Esophagus squamous epithelium (tissue), 5 donors: ENCODE results near the gene CALHM6. TPM values are rescaled to one million over a fixed set of nuclear protein-coding genes. Genes with fewer than 3 reads are reported as not detected.

Experiments
- DNase-seq: peaks from one replicate; lab custom pipeline; 2025; lab: John Stamatoyannopoulos, UW
- H3K27ac ChIP-seq, 4 donors: fragments of 200-600 bp; sonication (generic); one replicate each; pipeline ENCODE4 v1.5.1; 2016 to 2019; ENCODE audit warnings: mild to moderate bottlenecking in 1 of 4
- H3K27me3 ChIP-seq, 4 donors: fragments of 200-600 bp; sonication (generic); 1 replicate in 3 of 4; 2 replicates in 1 of 4; pipeline versions ENCODE4 v1.5.1 to v1.6.0; 2017 to 2021; ENCODE audit warnings: antibody characterized with exemption in 1 of 4
- H3K36me3 ChIP-seq, 3 donors: fragments of 200-600 bp; sonication (generic); one replicate each; pipeline ENCODE4 v1.5.1; 2016 to 2019
- H3K4me1 ChIP-seq, 3 donors: fragments of 200-600 bp; sonication (generic); one replicate each; pipeline ENCODE4 v1.5.1; 2017 to 2019
- H3K4me3 ChIP-seq, 4 donors: fragments of 200-600 bp; sonication (generic); 1 replicate in 3 of 4; 2 replicates in 1 of 4; pipeline ENCODE4 v1.5.1; 2016 to 2019; ENCODE audit warnings: mild to moderate bottlenecking in 2 of 4, moderate library complexity in 1 of 4
- H3K9me3 ChIP-seq, 3 donors: fragments of 200-600 bp; sonication (generic); one replicate each; pipeline ENCODE4 v1.5.1; 2016 to 2019
- CTCF ChIP-seq, 6 experiments: fragments of 450-650 bp in 4 of 6; fragments of 200-600 bp in 2 of 6; sonication (generic) in 2 of 6; IDR thresholded peaks; one replicate each; pipeline ENCODE4 v1.5.1; 2016 to 2019; ENCODE audit warnings: antibody characterized with exemption in 6 of 6, mild to moderate bottlenecking in 4 of 6, moderate library complexity in 4 of 6
- POLR2A ChIP-seq, 4 donors: fragments of 450-650 bp; IDR thresholded peaks; one replicate each; pipeline ENCODE4 v1.6.1; 2017; ENCODE audit warnings: antibody characterized with exemption in 4 of 4, mild to moderate bottlenecking in 4 of 4, moderate library complexity in 3 of 4
- WGBS, 2 donors: methylation state at CpG; one replicate each; pipeline ENCODE4 v1.1.5; 2018; 5-methylcytosine and 5-hydroxymethylcytosine counted together
- intact Hi-C: fragments of 100-400 bp; cut with DNase I; formaldehyde crosslinking; loops from one replicate; pipeline ENCODE4 v1.15.0; 2022
- total RNA-seq, 4 donors: library from RNA; depleted of rRNA; stranded (reverse); fragments of >200 nt; gene quantifications; one replicate each; pipeline ENCODE4 v1.1.0, GENCODE V29; 2016
- donor health status: DM: yes; HTN: yes; CAD: no.

CALHM6 gene
- total RNA-seq, 4 donors from 2014 or later = 1.4 to 7.8 (median 3.6) TPM

GRCh38 chr6:116456106-116456505 is 5.1 kb upstream of the CALHM6 start:
- intact Hi-C loops = no loop called here
- H3K4me3 ChIP-seq = no peak overlapping the region
- WGBS, 2 donors = 85 to 86% methylated on average over 3 of the region's 3 CpGs

GRCh38 chr6:116456927-116457326 is 4.2 kb upstream of the CALHM6 start:
- TF ChIP-seq POLR2A (IDR thresholded peaks at IDR 0.05) (no peak), CTCF (IDR thresholded peaks at IDR 0.05) (no peak)
- Histone ChIP-seq H3K36me3 (no peaks in the 10 kb centered on the region), H3K27ac (no peak overlapping the region), H3K4me1 (peaks cover 0 to 5% (median 0%) of the 10 kb centered on the region in 3 donors), H3K4me3 (no peak overlapping the region), H3K27me3 (peaks cover 0 to 27% (median 0%) of the 10 kb centered on the region in 4 donors), H3K9me3 (no peaks in the 10 kb centered on the region)
- WGBS, 2 donors = 72 to 81% methylated on average over 2 of the region's 2 CpGs
- intact Hi-C loops = no loop called here
- no peak for DNase-seq

More at GRCh38 chr6:116456106-116456505, 5.1 kb upstream of the CALHM6 start:
- no peaks in the 10 kb centered on the region for H3K9me3 ChIP-seq
- no peak for DNase-seq
- H3K36me3 ChIP-seq = no peaks in the 10 kb centered on the region
- no peak for TF ChIP-seq CTCF (IDR thresholded peaks at IDR 0.05)
- TF ChIP-seq POLR2A (IDR thresholded peaks at IDR 0.05) = no peak
- peaks cover 0 to 19% (median 0%) of the 10 kb centered on the region in 4 donors for H3K27me3 ChIP-seq
- peaks cover 0 to 4% (median 3%) of the 10 kb centered on the region in 3 donors for H3K4me1 ChIP-seq
- H3K27ac ChIP-seq = no peak overlapping the region

- Histone ChIP-seq H3K27me3 (peaks cover 0 to 41% (median 0%) of the 10 kb centered on the region in 4 donors), H3K9me3 (no peaks in the 10 kb centered on the region), H3K4me1 (peaks cover 0 to 12% (median 0%) of the 10 kb centered on the region in 3 donors), H3K27ac (no peak overlapping the region), H3K36me3 (no peaks in the 10 kb centered on the region), H3K4me3 (no peak overlapping the region)
- no peak for TF ChIP-seq CTCF (IDR thresholded peaks at IDR 0.05)
- TF ChIP-seq POLR2A (IDR thresholded peaks at IDR 0.05) = no peak
- WGBS, 2 donors = 73 to 78% methylated on average over 3 to 4 of the region's 9 CpGs
- intact Hi-C loops = no loop called here
- DNase-seq = no peak
Observed at GRCh38 chr6:116458264-116458663, 2.9 kb upstream of the CALHM6 start.

GRCh38 chr6:116459927-116460326 is 1.2 kb upstream of the CALHM6 start:
- Histone ChIP-seq H3K36me3 (no peaks in the 10 kb centered on the region), H3K4me3 (no peak overlapping the region), H3K27me3 (peaks cover 0 to 54% (median 0%) of the 10 kb centered on the region in 4 donors), H3K9me3 (no peaks in the 10 kb centered on the region), H3K4me1 (peaks cover 0 to 17% (median 0%) of the 10 kb centered on the region in 3 donors), H3K27ac (no peak overlapping the region)
- DNase-seq = no peak
- TF ChIP-seq CTCF (IDR thresholded peaks at IDR 0.05) (no peak), POLR2A (IDR thresholded peaks at IDR 0.05) (no peak)
- intact Hi-C loops = no loop called here
- WGBS, 2 donors = 82 to 92% methylated on average over 4 of the region's 4 CpGs

GRCh38 chr6:116461932-116462885 is 1.0 kb downstream of the CALHM6 start:
- TF ChIP-seq POLR2A (IDR thresholded peaks at IDR 0.05) (no peak), CTCF (IDR thresholded peaks at IDR 0.05) (no peak)
- 58 to 60% methylated on average over 15 to 18 of the region's 84 CpGs for WGBS, 2 donors
- Histone ChIP-seq H3K27ac (peak overlapping the region in 2 of 4 donors; percentile 15 to 34), H3K9me3 (no peaks in the 10 kb centered on the region), H3K4me3 (peak overlapping the region; percentile 31 to 69 (median 44)), H3K36me3 (no peaks in the 10 kb centered on the region), H3K27me3 (peaks cover 0 to 54% (median 0%) of the 10 kb centered on the region in 4 donors), H3K4me1 (peaks cover 0 to 23% (median 0%) of the 10 kb centered on the region in 3 donors)
- intact Hi-C loops = no loop called here
- DNase-seq = no peak
